Right ventricle myocardium superior (tissue), 1 donor: ENCODE measurements around the gene ZFAND2B. TPM values are rescaled to one million over a fixed set of nuclear protein-coding genes. Genes with fewer than 3 reads are reported as not detected.

Experiments used
- ATAC-seq: fragments of 200-7000 bp; cut with Tn5 transposase; one replicate; pipeline ENCODE4 v1.9.1; 2020; ENCODE audit warnings: mild to moderate bottlenecking; ENCODE audit not compliant: poor library complexity
- DNase-seq: peaks from one replicate; pipeline ENCODE4 v3.0.0-alpha.2; 2020
- intact Hi-C: fragments of 100-400 bp; cut with DNase I; formaldehyde crosslinking; loops from one replicate; pipeline ENCODE4 v1.11.2; 2022
- long read RNA-seq: library from polyadenylated mRNA; unstranded; transcript quantifications from one replicate; pipeline ENCODE4 v2.0.0, GENCODE V29; 2021
- total RNA-seq: library from RNA; stranded (reverse); fragmentation: NEBNext Ultra II Directional; extraction: Animal tissue kit (Norgen Biotek cat#: 25700); gene quantifications from one replicate; pipeline ENCODE4 v1.2.1, GENCODE V29; 2021
- donor health status: DM: no; HTN: yes; CAD: no; lungs with severe emphysema.

The ZFAND2B gene
- 21.3 TPM for total RNA-seq
- long read RNA-seq, transcript ZFAND2B-201 (9 exons, 1,314 nt): major isoform, 17 of 40 reads
- long read RNA-seq, transcript ZFAND2B-212 (10 exons, 1,199 nt): minor isoform, 14 of 40 reads
- long read RNA-seq, partial matches to known transcripts: 4 of 40 reads
- long read RNA-seq, other reads (novel, unspliced or antisense): 2 of 40 reads

GRCh38 chr2:219206328-219207133 lies at the start of gene ZFAND2B:
ZFAND2B (plus strand) TSS chr2:219206782; CDS start chr2:219206988, 206 bp downstream.
- DNase-seq (peak; percentile 97), ATAC-seq (peak; percentile 98)
- intact Hi-C loops: no loop called here

- intact Hi-C loops: no loop called here
- DNase-seq (no peak), ATAC-seq (no peak)
These were observed 49.2 kb upstream of the ZFAND2B start for GRCh38 chr2:219157396-219157795.

GRCh38 chr2:219158025-219158424 lies 48.6 kb upstream of the ZFAND2B start:
- intact Hi-C loops: no loop called here
- DNase-seq (no peak), ATAC-seq (no peak)

GRCh38 chr2:219158586-219158985 lies 48.0 kb upstream of the ZFAND2B start:
- intact Hi-C loops: no loop called here
- no peak for DNase-seq
- no peak for ATAC-seq

- no peak for ATAC-seq
These were observed 46.8 kb upstream of the ZFAND2B start for GRCh38 chr2:219159771-219160185.

GRCh38 chr2:219160186-219161017 lies 46.2 kb upstream of the ZFAND2B start, which contains the start of gene NHEJ1:
NHEJ1 (minus strand) TSS chr2:219160815; CDS start chr2:219158362, 2,453 bp downstream.
- ATAC-seq: peak; percentile 98
- intact Hi-C loops: loop anchor here (2.0 to 5.0 kb wide), 2 partner anchors 138 to 227 kb away; partner anchors contain the start of gene DNPEP

More at GRCh38 chr2:219159771-219160185, 46.8 kb upstream of the ZFAND2B start:
- no peak for DNase-seq
- intact Hi-C loops: loop anchor here (2.0 to 5.0 kb wide), 2 partner anchors 139 to 228 kb away; partner anchors contain the start of gene DNPEP

GRCh38 chr2:219161097-219161496 lies 45.5 kb upstream of the ZFAND2B start:
- ATAC-seq (no peak), DNase-seq (no peak)
- intact Hi-C loops: loop anchor here (2.0 to 5.0 kb wide), 2 partner anchors 138 to 226 kb away; partner anchors contain the start of gene DNPEP

More at GRCh38 chr2:219160186-219161017, 46.2 kb upstream of the ZFAND2B start, which contains the start of gene NHEJ1:
- peak; percentile 99 for DNase-seq

- intact Hi-C loops: loop anchor here (5.0 kb wide), 1 partner anchor 224 kb away; the partner anchor contains the start of gene DNPEP
- ATAC-seq: no peak
- no peak for DNase-seq
These were observed 43.4 kb upstream of the ZFAND2B start for GRCh38 chr2:219163156-219163555.

GRCh38 chr2:219165058-219165911 lies 41.3 kb upstream of the ZFAND2B start:
- DNase-seq: no peak
- intact Hi-C loops: no loop called here

GRCh38 chr2:219167997-219168396 lies 38.6 kb upstream of the ZFAND2B start:
- DNase-seq: no peak
- intact Hi-C loops: no loop called here
- no peak for ATAC-seq

More at GRCh38 chr2:219165058-219165911, 41.3 kb upstream of the ZFAND2B start:
- ATAC-seq: no peak

GRCh38 chr2:219168526-219168925 lies 38.1 kb upstream of the ZFAND2B start:
- no peak for DNase-seq
- intact Hi-C loops: no loop called here
- no peak for ATAC-seq

GRCh38 chr2:219168932-219169331 lies 37.6 kb upstream of the ZFAND2B start:
- intact Hi-C loops: no loop called here
- no peak for ATAC-seq
- no peak for DNase-seq

- ATAC-seq (no peak), DNase-seq (no peak)
- intact Hi-C loops: no loop called here
These were observed 36.5 kb upstream of the ZFAND2B start, which contains the start of gene SLC23A3 for GRCh38 chr2:219169930-219170654. SLC23A3 (minus strand) TSS chr2:219170029; CDS start chr2:219169984, 45 bp downstream.

- intact Hi-C loops: no loop called here
- peak; percentile 70 for ATAC-seq
- peak; percentile 66 for DNase-seq
These were observed 35.3 kb upstream of the ZFAND2B start for GRCh38 chr2:219171231-219171651.

- intact Hi-C loops: no loop called here
- no peak for ATAC-seq
- DNase-seq: no peak
These were observed 34.1 kb upstream of the ZFAND2B start for GRCh38 chr2:219172231-219173154.

GRCh38 chr2:219173176-219173575 lies 33.4 kb upstream of the ZFAND2B start:
- DNase-seq: no peak
- intact Hi-C loops: no loop called here

More at GRCh38 chr2:219173176-219173575, 33.4 kb upstream of the ZFAND2B start:
- no peak for ATAC-seq
